KMS-11 (cell line): Measurements from ENCODE around the gene PRF1.

Experiments
- H2AFZ ChIP-seq: fragments of 200-600 bp; sonication (generic); 2 replicates; pipeline ENCODE4 v1.6.1; 2016; ENCODE audit warnings: antibody characterized with exemption, mixed run types, low read depth
- H3K27ac ChIP-seq: fragments of 200-600 bp; sonication (generic); 2 replicates; pipeline ENCODE4 v1.6.1; 2016; ENCODE audit warnings: mild to moderate bottlenecking, mixed run types
- H3K27me3 ChIP-seq: fragments of 200-600 bp; sonication (generic); 2 replicates; pipeline ENCODE4 v1.6.1; 2017; ENCODE audit warnings: mild to moderate bottlenecking, low read depth, mixed run types, moderate library complexity; ENCODE audit not compliant: insufficient read depth
- H3K36me3 ChIP-seq: fragments of 200-600 bp; sonication (generic); 2 replicates; pipeline ENCODE4 v1.6.1; 2017; ENCODE audit warnings: mild to moderate bottlenecking, mixed run types; ENCODE audit not compliant: insufficient read depth
- H3K4me1 ChIP-seq: fragments of 200-600 bp; sonication (generic); 2 replicates; pipeline ENCODE4 v1.6.1; 2016; ENCODE audit warnings: mild to moderate bottlenecking, low read depth, mixed run types; ENCODE audit not compliant: poor library complexity, severe bottlenecking
- H3K4me2 ChIP-seq: fragments of 200-600 bp; sonication (generic); 2 replicates; pipeline ENCODE4 v1.7.0; 2016; ENCODE audit warnings: mild to moderate bottlenecking, mixed run types
- H3K4me3 ChIP-seq: fragments of 200-600 bp; sonication (generic); IDR thresholded peaks from 2 replicates; pipeline ENCODE4 v1.6.1; 2017; ENCODE audit warnings: low read depth, low read length, mixed read lengths; ENCODE audit not compliant: insufficient read depth
- H3K79me2 ChIP-seq: fragments of 200-600 bp; sonication (generic); 2 replicates; pipeline ENCODE4 v1.6.1; 2016; ENCODE audit warnings: low read depth, mixed run types; ENCODE audit not compliant: insufficient read depth
- H3K9ac ChIP-seq: fragments of 200-600 bp; sonication (generic); 2 replicates; pipeline ENCODE4 v1.6.1; 2016; ENCODE audit warnings: mild to moderate bottlenecking, mixed run types
- H4K20me1 ChIP-seq: fragments of 200-600 bp; sonication (generic); 2 replicates; pipeline ENCODE4 v1.6.1; 2016; ENCODE audit warnings: mild to moderate bottlenecking, mixed run types; ENCODE audit not compliant: insufficient read depth
- TF ChIP-seq, protein P1 (sequence below): fragments of 200-600 bp; sonication (generic); conservative IDR thresholded peaks from 2 replicates; pipeline ENCODE4 v1.6.1; 2017; ENCODE audit warnings: low read depth, mild to moderate bottlenecking, antibody characterized with exemption, low read length, moderate library complexity, mixed read lengths

The PRF1 gene

DNA sequence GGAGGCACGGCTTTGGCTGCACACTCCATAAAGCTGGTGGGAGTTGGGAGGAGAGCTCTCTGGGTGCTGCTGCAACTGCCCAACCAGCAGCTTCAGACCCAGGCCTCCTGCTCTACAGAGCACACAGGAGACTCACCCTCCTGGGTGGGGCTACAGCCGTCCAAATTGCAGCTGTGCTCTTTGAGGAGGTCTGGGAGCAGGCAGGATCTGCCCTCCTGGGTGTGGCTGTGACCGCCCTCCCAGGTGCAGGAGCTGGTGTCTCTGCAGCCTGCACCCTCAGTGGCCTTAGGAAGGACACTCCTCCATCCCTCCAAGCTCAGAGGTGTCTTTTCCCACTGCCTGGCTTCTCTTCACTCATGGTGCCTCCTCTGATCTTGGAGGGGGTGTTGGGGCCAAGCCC, 20.0 kb upstream of the PRF1 start:
- TF ChIP-seq, protein P1, sequence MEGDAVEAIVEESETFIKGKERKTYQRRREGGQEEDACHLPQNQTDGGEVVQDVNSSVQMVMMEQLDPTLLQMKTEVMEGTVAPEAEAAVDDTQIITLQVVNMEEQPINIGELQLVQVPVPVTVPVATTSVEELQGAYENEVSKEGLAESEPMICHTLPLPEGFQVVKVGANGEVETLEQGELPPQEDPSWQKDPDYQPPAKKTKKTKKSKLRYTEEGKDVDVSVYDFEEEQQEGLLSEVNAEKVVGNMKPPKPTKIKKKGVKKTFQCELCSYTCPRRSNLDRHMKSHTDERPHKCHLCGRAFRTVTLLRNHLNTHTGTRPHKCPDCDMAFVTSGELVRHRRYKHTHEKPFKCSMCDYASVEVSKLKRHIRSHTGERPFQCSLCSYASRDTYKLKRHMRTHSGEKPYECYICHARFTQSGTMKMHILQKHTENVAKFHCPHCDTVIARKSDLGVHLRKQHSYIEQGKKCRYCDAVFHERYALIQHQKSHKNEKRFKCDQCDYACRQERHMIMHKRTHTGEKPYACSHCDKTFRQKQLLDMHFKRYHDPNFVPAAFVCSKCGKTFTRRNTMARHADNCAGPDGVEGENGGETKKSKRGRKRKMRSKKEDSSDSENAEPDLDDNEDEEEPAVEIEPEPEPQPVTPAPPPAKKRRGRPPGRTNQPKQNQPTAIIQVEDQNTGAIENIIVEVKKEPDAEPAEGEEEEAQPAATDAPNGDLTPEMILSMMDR: no peak

DNA sequence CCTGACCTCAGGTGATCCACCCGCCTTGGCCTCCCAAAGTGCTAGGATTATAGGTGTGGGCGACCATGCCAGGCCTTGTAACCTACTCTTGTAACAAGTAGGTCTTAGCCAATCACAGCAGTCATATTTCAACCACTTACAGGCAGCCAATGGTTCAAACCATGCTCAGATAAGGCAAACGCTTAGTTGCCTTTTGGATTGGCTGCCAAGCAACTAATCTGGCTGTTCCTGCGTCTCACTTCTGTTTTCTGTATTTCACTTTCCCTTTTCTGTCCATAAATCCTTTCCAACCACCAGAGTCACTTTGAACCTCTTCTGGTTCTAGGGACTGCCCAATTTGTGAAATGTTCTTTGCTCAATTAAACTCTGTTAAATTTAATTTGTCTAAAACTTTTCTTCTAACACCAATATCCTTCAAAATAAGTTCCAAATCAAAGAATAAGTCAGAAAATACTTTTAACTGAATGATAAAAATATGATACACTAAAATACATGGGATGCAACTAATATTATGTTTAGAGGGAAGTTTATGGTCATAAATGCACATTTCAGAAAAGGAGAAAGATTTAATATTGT, 19.1 kb upstream of the PRF1 start:
- no peak overlapping the region for H2AFZ ChIP-seq
- TF ChIP-seq, protein P1: no peak
- no peaks in the 10 kb centered on the region for H4K20me1 ChIP-seq
- no peak overlapping the region for H3K27ac ChIP-seq
- H3K4me1 ChIP-seq: no peaks in the 10 kb centered on the region
- no peak overlapping the region for H3K4me2 ChIP-seq
- H3K27me3 ChIP-seq: no peaks in the 10 kb centered on the region
- no peaks in the 10 kb centered on the region for H3K36me3 ChIP-seq
- no peak overlapping the region for H3K4me3 ChIP-seq
- H3K79me2 ChIP-seq: no peaks in the 10 kb centered on the region
- H3K9ac ChIP-seq: no peak overlapping the region

More for the DNA sequence above, 20.0 kb upstream of the PRF1 start:
- Histone ChIP-seq H4K20me1 (no peaks in the 10 kb centered on the region), H3K4me1 (no peaks in the 10 kb centered on the region), H3K4me2 (no peak overlapping the region), H3K4me3 (no peak overlapping the region), H2AFZ (no peak overlapping the region), H3K36me3 (no peaks in the 10 kb centered on the region), H3K79me2 (no peaks in the 10 kb centered on the region), H3K27me3 (no peaks in the 10 kb centered on the region), H3K9ac (no peak overlapping the region), H3K27ac (no peak overlapping the region)

DNA sequence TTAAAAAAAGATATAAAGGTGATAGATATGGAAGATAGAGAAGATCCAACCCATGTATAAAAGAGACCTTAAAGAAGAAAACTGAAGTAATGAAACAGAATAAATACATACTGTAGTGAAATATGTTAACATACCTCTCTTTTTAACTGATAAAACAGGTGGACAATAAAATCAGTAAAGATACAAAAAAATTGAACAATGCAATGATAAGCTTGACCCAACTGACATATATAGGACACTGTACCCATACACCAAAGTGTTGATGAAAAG, 17.4 kb upstream of the PRF1 start:
- no peaks in the 10 kb centered on the region for H3K27me3 ChIP-seq
- H3K4me2 ChIP-seq: no peak overlapping the region
- TF ChIP-seq, protein P1: no peak
- H3K9ac ChIP-seq: no peak overlapping the region
- H3K4me1 ChIP-seq: no peaks in the 10 kb centered on the region
- H4K20me1 ChIP-seq: no peaks in the 10 kb centered on the region
- no peak overlapping the region for H2AFZ ChIP-seq
- no peak overlapping the region for H3K4me3 ChIP-seq
- H3K27ac ChIP-seq: no peak overlapping the region
- H3K36me3 ChIP-seq: no peaks in the 10 kb centered on the region
- H3K79me2 ChIP-seq: no peaks in the 10 kb centered on the region

DNA sequence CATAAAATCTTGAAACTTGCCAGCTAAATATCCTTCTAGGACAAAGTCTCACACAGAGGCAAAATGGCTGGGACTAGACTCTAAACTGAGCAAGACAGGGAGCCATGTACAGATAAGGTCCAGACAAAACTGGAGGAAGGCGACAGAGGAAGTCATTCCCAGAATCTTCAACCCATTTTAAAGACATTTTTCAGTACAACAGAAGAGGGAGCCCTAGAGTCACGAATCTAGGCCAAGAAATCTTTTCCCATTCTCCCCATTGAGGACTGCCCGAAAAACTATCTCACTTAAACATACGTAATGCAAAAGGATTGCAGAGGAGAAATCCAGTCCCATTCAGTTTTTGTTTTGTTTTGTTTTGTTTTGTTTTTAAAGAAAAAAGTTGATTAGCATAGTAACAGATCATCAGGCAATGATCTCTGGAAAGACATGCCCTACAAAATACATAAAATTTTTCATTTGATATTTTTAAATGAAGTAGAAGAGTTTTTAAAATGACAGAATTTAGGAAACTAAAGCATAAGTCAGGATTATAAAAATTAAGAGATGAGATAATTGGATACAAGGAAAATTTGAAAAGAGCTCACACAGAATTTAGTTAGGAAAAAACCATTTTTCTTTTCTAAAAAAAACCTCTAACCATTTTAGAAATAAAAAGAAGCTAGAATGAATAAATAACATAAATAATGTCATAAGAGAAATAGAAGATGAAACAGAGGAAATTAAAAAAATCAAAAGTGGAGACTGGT, 16.9 kb upstream of the PRF1 start:
- H3K27me3 ChIP-seq: no peaks in the 10 kb centered on the region
- no peak overlapping the region for H3K4me2 ChIP-seq
- no peak overlapping the region for H3K9ac ChIP-seq
- H4K20me1 ChIP-seq: no peaks in the 10 kb centered on the region
- H3K27ac ChIP-seq: no peak overlapping the region
- no peaks in the 10 kb centered on the region for H3K79me2 ChIP-seq
- TF ChIP-seq, protein P1: peak; percentile 33; the same call in 1 of the 2 replicates
- no peak overlapping the region for H2AFZ ChIP-seq
- no peaks in the 10 kb centered on the region for H3K36me3 ChIP-seq
- H3K4me3 ChIP-seq: no peak overlapping the region
- no peaks in the 10 kb centered on the region for H3K4me1 ChIP-seq
